GM21390 (cell line): ENCODE results near the gene TLE1.
"Not testable (repeated sequence)": the region's sequence is repeated elsewhere in the genome, so short reads cannot be mapped to it uniquely, and the experiment has no call there.

Experiments used
- ATAC-seq: cut with Tn5 transposase; IDR thresholded peaks from one replicate; pipeline ENCODE4 v1.9.1; 2021; ENCODE audit not compliant: unreplicated experiment

TLE1 gene

GRCh38 chr9:81623778-81624177, 65.6 kb downstream of the TLE1 start:
- no peak for ATAC-seq

- ATAC-seq: no peak
These were observed 66.7 kb downstream of the TLE1 start for GRCh38 chr9:81622471-81623255.

- ATAC-seq: no peak
These were observed 67.5 kb downstream of the TLE1 start for GRCh38 chr9:81621785-81622259.

GRCh38 chr9:81621118-81621517, 68.2 kb downstream of the TLE1 start:
- no peak for ATAC-seq

- no peak for ATAC-seq
These were observed 69.4 kb downstream of the TLE1 start for GRCh38 chr9:81620002-81620390.

GRCh38 chr9:81619353-81620001, 69.9 kb downstream of the TLE1 start:
- peak; percentile 46 for ATAC-seq

- ATAC-seq: no peak
These were observed 70.4 kb downstream of the TLE1 start for GRCh38 chr9:81618923-81619322.

GRCh38 chr9:81616141-81616540, 73.2 kb downstream of the TLE1 start:
- no peak for ATAC-seq

- ATAC-seq: no peak
These were observed 75.0 kb downstream of the TLE1 start for GRCh38 chr9:81614335-81614734.

- no peak for ATAC-seq
These were observed 76.1 kb downstream of the TLE1 start for GRCh38 chr9:81613002-81613812.

GRCh38 chr9:81611664-81612063, 77.7 kb downstream of the TLE1 start:
- ATAC-seq: no peak

GRCh38 chr9:81610740-81611107, 78.6 kb downstream of the TLE1 start:
- no peak for ATAC-seq

- ATAC-seq: no peak
These were observed 79.3 kb downstream of the TLE1 start for GRCh38 chr9:81609782-81610739.

GRCh38 chr9:81608289-81608657, 81.1 kb downstream of the TLE1 start:
- ATAC-seq: no peak

GRCh38 chr9:81607593-81608288, 81.6 kb downstream of the TLE1 start:
- ATAC-seq: no peak

GRCh38 chr9:81606261-81606660, 83.1 kb downstream of the TLE1 start:
- ATAC-seq: not testable (repeated sequence)

- no peak for ATAC-seq
These were observed 84.1 kb downstream of the TLE1 start for GRCh38 chr9:81605170-81605670.

GRCh38 chr9:81604306-81605169, 84.8 kb downstream of the TLE1 start:
- no peak for ATAC-seq
